ENCODE results near the gene AKT3. TPM values are rescaled to one million over a fixed set of nuclear protein-coding genes. Genes with fewer than 3 reads are reported as not detected.

The AKT3 gene
- total and polyA plus RNA-seq, 2 of the 8 experiments (the other 6 are each of a cell fraction or from before 2014, with no cell fraction given), result 6.0 to 36.4 TPM

- H3K14ac ChIP-seq (ENCODE audit: insufficient read length), result no peak overlapping the region
- H3K4me1 ChIP-seq (replicated peaks in 1 of 4; ENCODE audit: control insufficient read depth in 3 of 4, insufficient read depth in 4 of 4, low read length in 3 of 4), result peaks cover 0 to 3% (median 0%) of the 10 kb centered on the region in 4 experiments; a peak in 2 of 7 replicates
- FAIRE-seq, result no peak
- H4K20me1 ChIP-seq (replicated peaks in 1 of 2; ENCODE audit: control insufficient read depth in 1 of 2, insufficient read depth in 2 of 2, low read length in 2 of 2), result no peaks in the 10 kb centered on the region
- H3K9me3 ChIP-seq (ENCODE audit: insufficient read depth in 2 of 2, low read depth in 1 of 2, low read length in 1 of 2), result peaks cover 0 to 5% of the 10 kb centered on the region in 2 experiments; a peak in 2 of 4 replicates
- no peak overlapping the region for H4K5ac ChIP-seq (ENCODE audit: insufficient read length, low read depth, low read length)
- H2AFZ ChIP-seq (ENCODE audit: low read length), result no peak overlapping the region
- no peaks in the 10 kb centered on the region for H3K79me2 ChIP-seq (ENCODE audit: control insufficient read depth in 1 of 2, insufficient read depth in 2 of 2, low read length in 2 of 2)
- H3K27me3 ChIP-seq (replicated peaks in 1 of 4; ENCODE audit: control insufficient read depth in 3 of 4, extremely low read depth in 1 of 4, insufficient read depth in 3 of 4, low read length in 3 of 4), result no peaks in the 10 kb centered on the region
- no peak overlapping the region for H3K18ac ChIP-seq (ENCODE audit: extremely low read depth, low read length)
- ChIA-PET POLR2A (ENCODE audit: partially characterized antibody) (no interaction called here), CTCF (ENCODE audit: partially characterized antibody) (interaction anchor here (1.2 kb wide), 1 partner anchor 713 kb away, joined by 3 read pairs; no protein-coding TSS in a partner anchor)
- WGBS, 2 experiments (ENCODE audit: extremely low coverage in 1 of 2, insufficient coverage in 1 of 2, insufficient read length in 1 of 2, insufficient replicate concordance in 2 of 2, low coverage in 1 of 2, low lambda C conversion rate in 2 of 2, missing lambda C conversion rate in 1 of 2), result 75% methylated on average over 7 of the region's 7 CpGs; no CpG with 5 or more reads in 1 of the 2 experiments
- no peak overlapping the region for H3K27ac ChIP-seq (ENCODE audit: low read depth, low read length)
- no peak overlapping the region for H4K8ac ChIP-seq (ENCODE audit: extremely low read depth, insufficient read depth, low read length)
- DNase-seq (ENCODE audit: low read depth in 1 of 2, low spot score in 2 of 2), result no peak
- H3K56ac ChIP-seq (replicated peaks; ENCODE audit: insufficient read length, low read depth, low read length), result no peak overlapping the region
- no peak overlapping the region for H2BK20ac ChIP-seq (ENCODE audit: low read length)
- no peaks in the 10 kb centered on the region for H3K23me2 ChIP-seq (ENCODE audit: low read depth, low read length)
- no peak overlapping the region for H2BK5ac ChIP-seq (ENCODE audit: low read depth, low read length)
- no peaks in the 10 kb centered on the region for H3K79me1 ChIP-seq (ENCODE audit: low read depth, low read length)
- H3K4me2 ChIP-seq (ENCODE audit: insufficient read depth in 1 of 2, low read depth in 2 of 2, low read length in 2 of 2), result no peak overlapping the region
- TF ChIP-seq RAD21 (IDR thresholded peaks at IDR 0.05 in 1 of 2, conservative IDR thresholded peaks at IDR 0.05 in 1 of 2; ENCODE audit: low read depth in 2 of 2, low read length in 2 of 2) (no peak), KDM5A (IDR thresholded peaks at IDR 0.05; ENCODE audit: low read length) (no peak)
- H3K4ac ChIP-seq (replicated peaks; ENCODE audit: insufficient read length, low read depth, low read length), result no peak overlapping the region
- no peak overlapping the region for H3K23ac ChIP-seq (ENCODE audit: insufficient read length)
- H2BK120ac ChIP-seq (replicated peaks; ENCODE audit: low read depth, low read length), result no peak overlapping the region
- H3K9ac ChIP-seq (replicated peaks in 1 of 4; ENCODE audit: extremely low read depth in 1 of 4, low read depth in 3 of 4, low read length in 3 of 4), result no peak overlapping the region
- H3K4me3 ChIP-seq (ENCODE audit: extremely low read depth in 1 of 4, insufficient read depth in 2 of 4, low read depth in 3 of 4, low read length in 4 of 4), result no peak overlapping the region
- H2BK12ac ChIP-seq (ENCODE audit: low read depth, low read length), result no peak overlapping the region
- H2BK15ac ChIP-seq (ENCODE audit: low read length), result 0 out of 2 replicates have a peak overlapping the region, but pooled peaks have one; percentile 22
- peaks cover 0 to 11% (median 4%) of the 10 kb centered on the region in 4 experiments; a peak in 4 of 8 replicates for H3K36me3 ChIP-seq (ENCODE audit: control insufficient read depth in 2 of 4, insufficient read depth in 4 of 4, low read length in 3 of 4)
- no peak overlapping the region for H2AK5ac ChIP-seq (ENCODE audit: low read depth, low read length)
- no peak overlapping the region for H4K91ac ChIP-seq (replicated peaks; ENCODE audit: insufficient read length, low read length)
Measured at GRCh38 chr1:243559575-243560162, 290.4 kb downstream of the AKT3 start.

Measured in H1 (cell line).